Activated CD4-positive, alpha-beta memory T cell treated with anti-CD3 and anti-CD28 coated beads for 36 hours (primary cell): ENCODE measurements around the gene MRPL4. TPM values are rescaled to one million over a fixed set of nuclear protein-coding genes. Genes with fewer than 3 reads are reported as not detected.

Experiments used
- CTCF ChIA-PET: fragments of 350-600 bp; sonication (Branson Sonifier 250); formaldehyde crosslinking; loops from one replicate; lab custom pipeline; 2021; ENCODE audit warnings: antibody characterized with exemption, inconsistent platforms; lab: Charles Lee
- POLR2A ChIA-PET: fragments of 350-600 bp; sonication (Branson Sonifier 250); formaldehyde crosslinking; loops from one replicate; lab custom pipeline; 2021; ENCODE audit warnings: antibody characterized with exemption; lab: Charles Lee
- DNase-seq: peaks from one replicate; pipeline ENCODE4 v3.0.0-alpha.2; 2020
- H3K27ac Mint-ChIP-seq: one replicate; pipeline ENCODE4 v1.8.0; 2021; ENCODE audit warnings: mixed read lengths
- H3K27me3 Mint-ChIP-seq: one replicate; pipeline ENCODE4 v1.8.0; 2021; ENCODE audit warnings: mixed read lengths
- H3K36me3 Mint-ChIP-seq: one replicate; pipeline ENCODE4 v1.8.0; 2021; ENCODE audit warnings: mixed read lengths
- H3K4me1 Mint-ChIP-seq: one replicate; pipeline ENCODE4 v1.8.0; 2021; ENCODE audit warnings: low read depth, mixed read lengths
- H3K4me3 Mint-ChIP-seq: one replicate; pipeline ENCODE4 v1.8.0; 2021; ENCODE audit warnings: mild to moderate bottlenecking, mixed read lengths
- H3K9me3 Mint-ChIP-seq: one replicate; pipeline ENCODE4 v1.8.0; 2021; ENCODE audit warnings: mixed read lengths
- intact Hi-C: fragments of 100-400 bp; cut with micrococcal nuclease; formaldehyde crosslinking; loops from one replicate; pipeline ENCODE4 v1.15.1; 2023
- total RNA-seq, 2 experiments: library from RNA; stranded (reverse); gene quantifications; one replicate each; pipeline ENCODE4 v1.2.3, GENCODE V29; 2021

Gene MRPL4
- total RNA-seq, 2 experiments from 2014 or later: 106 to 115 TPM

- no peaks in the 10 kb centered on the region for H3K27me3 Mint-ChIP-seq
- H3K4me1 Mint-ChIP-seq: peaks cover 7% of the 10 kb centered on the region
- no peaks in the 10 kb centered on the region for H3K9me3 Mint-ChIP-seq
- no peak overlapping the region for H3K4me3 Mint-ChIP-seq
- CTCF ChIA-PET: interaction anchor here (1.6 kb wide), 1 partner anchor 11 kb away, joined by 5 read pairs; no protein-coding TSS in a partner anchor
- no peak overlapping the region for H3K27ac Mint-ChIP-seq
- intact Hi-C loops: no loop called here
- H3K36me3 Mint-ChIP-seq: no peaks in the 10 kb centered on the region
- POLR2A ChIA-PET: no interaction called here
- no peak for DNase-seq
Observed at GRCh38 chr19:10246511-10246910, 5.5 kb upstream of the MRPL4 start.

GRCh38 chr19:10252707-10253106 is 693 bp downstream of the MRPL4 start:
- peak overlapping the region; percentile 96 for H3K27ac Mint-ChIP-seq
- POLR2A ChIA-PET: interaction anchor here (1.7 kb wide), 1 partner anchor 18 kb away, joined by 4 read pairs; the partner anchor contains the start of gene ICAM1
- intact Hi-C loops: loop anchor here (5.0 kb wide), 1 partner anchor 145 kb away; the partner anchor contains the start of gene PPAN
- no peaks in the 10 kb centered on the region for H3K9me3 Mint-ChIP-seq
- DNase-seq: no peak
- peaks cover 33% of the 10 kb centered on the region for H3K36me3 Mint-ChIP-seq
- CTCF ChIA-PET: interaction anchor here (3.2 kb wide), 1 partner anchor 139 kb away, joined by 12 read pairs; no protein-coding TSS in a partner anchor
- no peaks in the 10 kb centered on the region for H3K27me3 Mint-ChIP-seq
- peaks cover 20% of the 10 kb centered on the region for H3K4me1 Mint-ChIP-seq
- H3K4me3 Mint-ChIP-seq: peak overlapping the region; percentile 97

GRCh38 chr19:10254244-10254643 is 2.2 kb downstream of the MRPL4 start:
- Mint-ChIP-seq H3K27me3 (no peaks in the 10 kb centered on the region), H3K27ac (no peak overlapping the region), H3K36me3 (peaks cover 39% of the 10 kb centered on the region), H3K4me3 (no peak overlapping the region), H3K4me1 (peaks cover 28% of the 10 kb centered on the region), H3K9me3 (no peaks in the 10 kb centered on the region)
- ChIA-PET CTCF (interaction anchor here (0.6 to 2.1 kb wide), 3 partner anchors 50 to 135 kb away, joined by 3 to 5 read pairs (median 5); no protein-coding TSS in a partner anchor), POLR2A (interaction anchor here (0.8 to 1.3 kb wide), 2 partner anchors 59 to 134 kb away, joined by 3 read pairs; partner anchors contain the start of gene DNMT1)
- intact Hi-C loops: loop anchor here (5.0 kb wide), 1 partner anchor 147 kb away; the partner anchor contains the start of gene PPAN
- no peak for DNase-seq

GRCh38 chr19:10255358-10255757 is 3.3 kb downstream of the MRPL4 start:
- Mint-ChIP-seq H3K4me1 (peaks cover 35% of the 10 kb centered on the region), H3K4me3 (no peak overlapping the region), H3K27me3 (no peaks in the 10 kb centered on the region), H3K36me3 (peaks cover 39% of the 10 kb centered on the region), H3K27ac (peak overlapping the region; percentile 24), H3K9me3 (no peaks in the 10 kb centered on the region)
- no peak for DNase-seq
- ChIA-PET POLR2A (no interaction called here), CTCF (interaction anchor here (0.6 to 2.1 kb wide), 2 partner anchors 134 to 145 kb away, joined by 3 to 5 read pairs; no protein-coding TSS in a partner anchor)
- intact Hi-C loops: no loop called here

- POLR2A ChIA-PET: interaction anchor here (0.6 kb wide), 1 partner anchor 14 kb away, joined by 5 read pairs; no protein-coding TSS in a partner anchor
Observed at GRCh38 chr19:10256551-10256950, 4.5 kb downstream of the MRPL4 start.

GRCh38 chr19:10256970-10257615 is 5.1 kb downstream of the MRPL4 start:
- POLR2A ChIA-PET: interaction anchor here (0.6 kb wide), 1 partner anchor 13 kb away, joined by 5 read pairs; no protein-coding TSS in a partner anchor
- CTCF ChIA-PET: interaction anchor here (0.6 to 9.4 kb wide), 4 partner anchors 13 to 321 kb away, joined by 3 to 189 read pairs (median 5); no protein-coding TSS in a partner anchor
- no peak overlapping the region for H3K4me3 Mint-ChIP-seq
- H3K9me3 Mint-ChIP-seq: no peaks in the 10 kb centered on the region
- H3K36me3 Mint-ChIP-seq: peaks cover 37% of the 10 kb centered on the region
- DNase-seq: no peak
- no peaks in the 10 kb centered on the region for H3K27me3 Mint-ChIP-seq
- H3K4me1 Mint-ChIP-seq: peaks cover 36% of the 10 kb centered on the region
- H3K27ac Mint-ChIP-seq: no peak overlapping the region
- intact Hi-C loops: no loop called here

More at GRCh38 chr19:10256551-10256950, 4.5 kb downstream of the MRPL4 start:
- H3K4me3 Mint-ChIP-seq: no peak overlapping the region
- H3K27me3 Mint-ChIP-seq: no peaks in the 10 kb centered on the region
- intact Hi-C loops: no loop called here
- H3K27ac Mint-ChIP-seq: no peak overlapping the region
- peaks cover 39% of the 10 kb centered on the region for H3K36me3 Mint-ChIP-seq
- CTCF ChIA-PET: interaction anchor here (0.6 to 9.4 kb wide), 4 partner anchors 14 to 322 kb away, joined by 3 to 189 read pairs (median 5); no protein-coding TSS in a partner anchor
- DNase-seq: no peak
- peaks cover 37% of the 10 kb centered on the region for H3K4me1 Mint-ChIP-seq
- no peaks in the 10 kb centered on the region for H3K9me3 Mint-ChIP-seq

- Mint-ChIP-seq H3K9me3 (no peaks in the 10 kb centered on the region), H3K27ac (no peak overlapping the region), H3K4me1 (peaks cover 32% of the 10 kb centered on the region), H3K36me3 (peaks cover 31% of the 10 kb centered on the region), H3K27me3 (no peaks in the 10 kb centered on the region), H3K4me3 (no peak overlapping the region)
- CTCF ChIA-PET: interaction anchor here (0.6 to 9.4 kb wide), 35 partner anchors 8 to 444 kb away, joined by 3 to 189 read pairs (median 4); partner anchors contain the start of genes CDC37, ICAM1, ICAM4 and ICAM5
- intact Hi-C loops: loop anchor here (2.0 kb wide), 1 partner anchor 123 kb away; the partner anchor contains the start of gene TYK2
- no peak for DNase-seq
- POLR2A ChIA-PET: interaction anchor here (0.8 to 5.3 kb wide), 5 partner anchors 12 to 164 kb away, joined by 3 to 69 read pairs (median 13); partner anchors contain the start of genes ICAM1, ICAM5 and TYK2
Observed at GRCh38 chr19:10258080-10258710, 6.2 kb downstream of the MRPL4 start.

- Mint-ChIP-seq H3K9me3 (no peaks in the 10 kb centered on the region), H3K4me1 (peaks cover 26% of the 10 kb centered on the region), H3K36me3 (peaks cover 29% of the 10 kb centered on the region), H3K27ac (peak overlapping the region; percentile 93), H3K4me3 (no peak overlapping the region), H3K27me3 (no peaks in the 10 kb centered on the region)
- ChIA-PET POLR2A (interaction anchor here (0.6 to 5.3 kb wide), 9 partner anchors 11 to 163 kb away, joined by 3 to 69 read pairs (median 3); partner anchors contain the start of genes ICAM1, ICAM5 and TYK2), CTCF (interaction anchor here (0.6 to 9.4 kb wide), 45 partner anchors 9 to 443 kb away, joined by 3 to 189 read pairs (median 4); partner anchors contain the start of genes CDC37, ICAM1, ICAM4 and ICAM5)
- peak; percentile 98 for DNase-seq
- intact Hi-C loops: loop anchor here (1.0 to 2.0 kb wide), 2 partner anchors 121 to 130 kb away; partner anchors contain the start of gene TYK2
Observed at GRCh38 chr19:10259162-10259905, 7.3 kb downstream of the MRPL4 start.

- H3K27ac Mint-ChIP-seq: peak overlapping the region; percentile 93
- no peaks in the 10 kb centered on the region for H3K9me3 Mint-ChIP-seq
- DNase-seq: peak; percentile 89
- peaks cover 26% of the 10 kb centered on the region for H3K4me1 Mint-ChIP-seq
- CTCF ChIA-PET: interaction anchor here (0.5 to 9.4 kb wide), 21 partner anchors 10 to 439 kb away, joined by 3 to 189 read pairs (median 8); partner anchors contain the start of genes CDC37, ICAM1, ICAM4 and ICAM5
- POLR2A ChIA-PET: interaction anchor here (0.6 to 5.3 kb wide), 10 partner anchors 10 to 168 kb away, joined by 3 to 69 read pairs (median 3); partner anchors contain the start of genes ICAM1 and TYK2
- intact Hi-C loops: loop anchor here (1.0 kb wide), 2 partner anchors 9 to 11 kb away; partner anchors contain the start of gene ICAM1
- no peaks in the 10 kb centered on the region for H3K27me3 Mint-ChIP-seq
- H3K36me3 Mint-ChIP-seq: peaks cover 25% of the 10 kb centered on the region
- peak overlapping the region; percentile 48 for H3K4me3 Mint-ChIP-seq
Observed at GRCh38 chr19:10260141-10260584, 8.1 kb downstream of the MRPL4 start.

- no peak overlapping the region for H3K4me3 Mint-ChIP-seq
- CTCF ChIA-PET: interaction anchor here (0.7 to 9.4 kb wide), 4 partner anchors 12 to 130 kb away, joined by 3 to 189 read pairs (median 53); no protein-coding TSS in a partner anchor
- DNase-seq: no peak
- H3K9me3 Mint-ChIP-seq: no peaks in the 10 kb centered on the region
- peaks cover 6% of the 10 kb centered on the region for H3K36me3 Mint-ChIP-seq
- POLR2A ChIA-PET: interaction anchor here (5.3 kb wide), 1 partner anchor 8 kb away, joined by 69 read pairs; the partner anchor contains the start of gene ICAM1
- H3K27ac Mint-ChIP-seq: no peak overlapping the region
- peaks cover 26% of the 10 kb centered on the region for H3K4me1 Mint-ChIP-seq
- H3K27me3 Mint-ChIP-seq: no peaks in the 10 kb centered on the region
- intact Hi-C loops: no loop called here
Observed at GRCh38 chr19:10262771-10263170, 10.8 kb downstream of the MRPL4 start.
